Adrenal gland (tissue), 5 donors: ENCODE data around the gene NDOR1.

Experiments
- POLR2A ChIP-seq, 2 donors: fragments of 450-650 bp; IDR thresholded peaks; one replicate each; pipeline ENCODE4 v1.6.1; 2017; ENCODE audit warnings: antibody characterized with exemption in 2 of 2, mild to moderate bottlenecking in 2 of 2, moderate library complexity in 1 of 2
- TF ChIP-seq, protein P1 (sequence below), 6 experiments: fragments of 450-650 bp in 4 of 6; fragments of 200-600 bp in 2 of 6; sonication (generic) in 1 of 6; IDR thresholded peaks; 1 replicate in 5 of 6; 2 replicates in 1 of 6; pipeline versions ENCODE4 v1.5.1 to v1.8.0; 2016 to 2021; ENCODE audit warnings: antibody characterized with exemption in 6 of 6, mild to moderate bottlenecking in 2 of 6, moderate library complexity in 1 of 6
- donor health status: DM: no; HTN: no; CAD: no.

DNA sequence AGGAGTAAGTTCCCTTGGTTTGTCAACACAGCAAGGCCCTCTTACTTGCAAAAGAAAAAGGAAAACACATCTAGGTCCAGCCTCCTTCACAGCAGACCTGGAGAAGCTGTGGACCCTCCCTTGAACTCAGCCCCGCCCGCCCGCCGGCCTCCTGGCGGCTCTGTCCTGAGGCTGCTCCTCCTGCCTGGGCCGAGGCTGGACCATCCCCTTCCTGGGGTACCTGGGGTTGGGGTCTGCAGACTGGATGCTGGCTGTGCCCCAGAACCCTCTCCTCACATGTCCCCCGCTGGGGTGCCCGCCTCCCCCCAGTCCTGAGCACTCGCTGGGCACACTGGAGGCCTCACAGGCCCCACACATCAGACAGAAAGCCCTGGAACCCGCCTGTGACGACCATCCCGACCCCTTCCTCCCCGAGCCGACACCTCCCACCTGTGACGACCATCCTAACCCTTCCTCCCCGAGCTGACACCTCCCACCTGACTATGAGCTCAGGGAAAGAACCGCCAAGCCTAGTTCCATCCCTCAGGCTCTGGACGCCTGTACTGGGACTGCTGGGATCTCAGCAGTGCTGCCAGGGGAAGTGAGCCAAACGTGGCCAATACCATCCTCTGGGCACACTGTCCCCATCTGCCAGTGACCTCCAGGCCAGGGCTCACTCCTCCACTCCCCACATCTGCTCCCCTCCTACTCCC is 26.4 kb upstream of the NDOR1 start:
- TF ChIP-seq, protein P1, sequence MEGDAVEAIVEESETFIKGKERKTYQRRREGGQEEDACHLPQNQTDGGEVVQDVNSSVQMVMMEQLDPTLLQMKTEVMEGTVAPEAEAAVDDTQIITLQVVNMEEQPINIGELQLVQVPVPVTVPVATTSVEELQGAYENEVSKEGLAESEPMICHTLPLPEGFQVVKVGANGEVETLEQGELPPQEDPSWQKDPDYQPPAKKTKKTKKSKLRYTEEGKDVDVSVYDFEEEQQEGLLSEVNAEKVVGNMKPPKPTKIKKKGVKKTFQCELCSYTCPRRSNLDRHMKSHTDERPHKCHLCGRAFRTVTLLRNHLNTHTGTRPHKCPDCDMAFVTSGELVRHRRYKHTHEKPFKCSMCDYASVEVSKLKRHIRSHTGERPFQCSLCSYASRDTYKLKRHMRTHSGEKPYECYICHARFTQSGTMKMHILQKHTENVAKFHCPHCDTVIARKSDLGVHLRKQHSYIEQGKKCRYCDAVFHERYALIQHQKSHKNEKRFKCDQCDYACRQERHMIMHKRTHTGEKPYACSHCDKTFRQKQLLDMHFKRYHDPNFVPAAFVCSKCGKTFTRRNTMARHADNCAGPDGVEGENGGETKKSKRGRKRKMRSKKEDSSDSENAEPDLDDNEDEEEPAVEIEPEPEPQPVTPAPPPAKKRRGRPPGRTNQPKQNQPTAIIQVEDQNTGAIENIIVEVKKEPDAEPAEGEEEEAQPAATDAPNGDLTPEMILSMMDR (IDR thresholded peaks at IDR 0.05), result no peak
- no peak for TF ChIP-seq POLR2A (IDR thresholded peaks at IDR 0.05)
